ENCODE results near the gene SF3A1.

SF3A1 gene

DNA sequence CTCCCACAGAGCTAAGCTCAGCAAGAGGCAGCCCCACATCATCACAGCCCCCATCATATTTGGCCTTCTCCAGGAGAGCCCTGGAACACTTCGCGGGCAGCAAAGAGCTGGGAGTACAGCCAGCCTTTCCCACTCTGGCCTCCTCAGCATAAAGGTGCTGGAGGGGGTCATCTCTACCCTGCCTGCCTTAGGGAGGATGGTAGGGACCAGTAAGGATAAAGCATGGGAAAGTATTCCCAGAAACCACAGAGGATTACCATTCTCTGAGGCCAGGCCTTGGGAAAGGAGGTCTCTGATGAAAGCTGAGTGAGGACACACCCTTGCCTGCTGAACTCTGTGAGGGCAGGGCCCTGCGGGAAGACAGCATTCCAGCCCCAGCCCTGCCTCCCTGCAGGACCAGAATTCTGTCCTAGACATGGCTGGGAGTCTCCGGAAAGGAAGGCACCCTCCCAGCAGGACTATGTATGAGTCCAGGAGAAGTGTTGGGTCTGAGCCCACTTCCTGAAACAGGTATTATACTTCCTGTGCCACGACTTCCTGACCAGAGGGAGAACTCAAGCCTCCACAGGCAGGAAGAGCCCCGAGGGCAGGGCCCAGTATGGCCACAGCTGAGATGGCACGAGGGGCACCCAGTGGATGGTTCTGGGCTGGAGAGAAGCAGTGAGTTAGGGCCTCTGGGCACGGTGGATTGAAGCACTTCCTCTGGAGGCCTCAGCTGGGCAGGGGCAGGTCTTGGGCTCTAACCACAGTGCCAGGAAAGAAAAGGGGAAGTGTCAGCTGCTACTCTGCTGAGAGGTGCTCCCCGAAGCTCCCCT lies 54.5 kb downstream of the SF3A1 start:
- peak; percentile 73 to 86 for DNase-seq

DNA sequence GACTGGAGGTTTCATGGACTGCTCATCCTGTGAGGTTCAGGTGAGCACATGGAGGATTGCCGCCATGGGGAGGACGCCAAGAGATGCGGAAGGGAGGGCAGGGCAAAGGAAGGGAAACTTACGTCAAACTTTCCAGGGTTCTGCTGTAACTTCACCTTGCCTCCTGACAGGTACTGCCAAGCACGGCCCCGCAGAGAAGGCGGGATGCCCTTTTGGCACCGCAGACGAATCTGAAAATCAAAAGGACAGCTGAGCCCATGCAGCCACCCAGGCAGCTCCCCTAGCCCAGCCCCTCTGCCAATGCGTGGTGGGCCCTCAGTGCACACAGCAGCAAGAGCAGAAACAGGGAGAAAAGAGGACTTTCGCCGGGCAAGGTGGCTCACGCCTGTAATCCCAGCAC lies 57.4 kb downstream of the SF3A1 start:
- DNase-seq: no peak

DNA sequence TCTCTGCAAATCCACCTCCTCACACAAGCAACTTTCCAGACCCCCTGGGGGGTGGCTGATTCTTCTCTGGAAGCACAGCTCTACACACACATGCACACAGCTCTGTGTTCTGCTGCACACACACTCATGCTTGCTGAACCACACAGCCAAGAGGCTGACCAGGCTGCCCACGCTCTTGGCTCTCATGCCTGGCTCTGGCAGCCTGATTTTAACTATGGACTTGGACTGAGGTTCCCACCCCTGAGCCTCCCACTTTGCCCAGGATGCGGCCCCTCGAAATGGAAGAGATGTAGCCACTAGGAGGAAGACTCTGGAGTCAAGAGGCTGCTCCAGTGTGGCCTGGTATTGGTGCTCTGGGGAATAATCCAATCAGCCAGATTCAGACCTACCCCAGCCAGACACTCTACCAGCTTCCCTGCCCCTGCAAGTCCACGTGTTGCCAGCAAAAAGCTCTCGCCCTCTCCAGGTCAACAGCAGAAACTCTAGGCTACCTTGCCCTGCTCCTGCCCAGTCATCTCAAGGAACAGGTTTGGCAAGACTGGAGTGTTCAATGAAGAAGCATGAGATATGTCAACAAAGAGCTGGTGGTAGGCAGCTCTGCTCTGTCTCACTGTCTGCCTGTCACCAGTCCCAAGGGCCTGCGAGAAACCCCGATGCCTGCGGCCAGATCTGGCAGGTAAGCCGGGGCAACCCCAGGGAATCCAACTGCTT lies 58.5 kb downstream of the SF3A1 start:
- no peak for DNase-seq

DNA sequence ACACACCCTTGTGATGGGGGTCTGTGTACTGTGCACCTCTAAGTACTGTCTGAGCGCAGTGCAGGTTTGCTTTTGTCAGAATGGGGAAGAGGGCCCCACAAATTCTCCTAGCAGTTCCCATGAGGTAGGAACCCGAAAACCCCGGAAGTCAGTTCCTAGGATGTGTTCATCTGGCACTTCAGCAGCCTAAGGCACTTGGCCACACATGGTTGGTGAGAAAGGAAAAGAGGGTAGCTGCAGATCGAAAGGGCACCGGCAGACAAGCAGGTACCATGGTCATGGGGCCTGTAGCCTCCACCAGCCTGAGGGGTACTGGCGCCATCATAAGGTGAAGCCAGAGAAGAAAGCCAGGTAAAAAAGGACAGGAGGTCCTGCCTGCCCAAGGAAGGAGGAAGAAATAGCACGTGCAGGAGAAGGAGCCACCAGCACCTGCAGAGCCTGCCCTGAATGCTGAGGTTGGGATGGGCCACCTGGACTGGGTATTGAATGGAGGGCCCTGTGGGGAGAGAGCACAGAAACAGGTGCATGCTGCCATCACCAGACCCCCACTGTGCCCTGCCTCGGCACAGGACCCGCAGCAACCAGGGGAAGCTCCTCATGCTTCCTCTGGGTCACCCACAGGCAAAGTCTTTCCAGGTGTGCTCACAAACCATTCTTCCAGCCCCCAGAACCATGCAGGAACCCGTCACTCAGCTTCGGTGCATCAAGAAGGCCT lies 59.3 kb downstream of the SF3A1 start:
- no peak for DNase-seq

DNA sequence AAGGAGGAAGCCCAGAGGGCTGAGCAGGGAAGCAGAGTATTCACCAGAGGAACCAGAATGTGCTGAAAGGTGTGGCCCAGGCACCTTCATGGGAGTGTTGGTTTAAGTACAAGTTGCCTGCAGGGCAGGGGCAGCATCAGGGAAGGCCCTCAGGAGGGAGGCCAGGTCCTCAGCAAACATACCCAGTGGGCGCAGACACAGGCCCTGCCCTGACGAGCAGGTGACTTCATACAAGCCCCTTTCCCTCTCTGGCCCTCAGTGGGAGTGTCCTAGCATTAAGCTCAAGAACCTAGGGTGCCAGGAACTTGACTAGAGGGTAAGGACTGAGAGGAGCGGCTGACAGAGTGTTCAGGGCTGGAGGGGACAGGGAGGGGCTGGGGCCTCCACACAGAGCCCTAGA lies 59.9 kb downstream of the SF3A1 start:
- no peak for DNase-seq

DNA sequence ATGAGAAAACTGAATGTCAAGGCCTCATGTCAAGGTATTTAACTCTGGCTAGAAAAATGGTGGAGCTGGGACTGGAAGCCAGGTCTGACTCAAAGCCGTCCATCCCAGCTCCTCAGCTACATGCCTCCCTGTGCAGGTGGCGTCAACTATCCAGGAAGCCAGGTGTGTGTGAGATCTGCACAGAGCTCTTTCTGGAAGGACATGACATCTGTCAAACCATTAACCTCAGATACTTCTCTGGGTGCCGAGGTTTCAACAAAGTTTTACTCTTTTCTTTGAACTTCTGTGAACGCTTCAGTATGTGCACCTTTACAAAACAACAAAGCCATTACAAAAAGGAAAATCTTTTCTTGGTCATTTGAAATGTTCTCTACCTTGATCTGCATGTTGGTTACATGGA lies 60.4 kb downstream of the SF3A1 start:
- no peak for DNase-seq

DNA sequence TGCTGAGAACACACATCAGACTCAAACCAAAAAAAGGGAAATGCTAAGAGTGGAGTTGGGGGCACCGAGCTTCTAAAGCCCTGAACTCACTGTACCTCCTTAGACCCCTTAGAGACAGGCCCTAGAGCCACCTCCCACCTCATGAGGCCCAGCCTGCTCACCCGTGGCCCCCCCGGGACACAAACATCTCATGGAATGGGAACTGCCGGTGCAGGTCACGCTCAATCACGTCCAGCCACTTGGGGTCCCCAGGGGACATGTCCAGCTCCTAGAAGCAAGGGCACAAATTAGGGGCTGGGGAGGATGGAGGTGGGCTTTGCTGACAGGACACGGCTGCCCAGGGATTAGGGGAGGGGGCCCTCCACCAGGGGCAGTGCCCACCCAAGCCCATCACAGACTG lies 61.1 kb downstream of the SF3A1 start:
- DNase-seq: no peak

DNA sequence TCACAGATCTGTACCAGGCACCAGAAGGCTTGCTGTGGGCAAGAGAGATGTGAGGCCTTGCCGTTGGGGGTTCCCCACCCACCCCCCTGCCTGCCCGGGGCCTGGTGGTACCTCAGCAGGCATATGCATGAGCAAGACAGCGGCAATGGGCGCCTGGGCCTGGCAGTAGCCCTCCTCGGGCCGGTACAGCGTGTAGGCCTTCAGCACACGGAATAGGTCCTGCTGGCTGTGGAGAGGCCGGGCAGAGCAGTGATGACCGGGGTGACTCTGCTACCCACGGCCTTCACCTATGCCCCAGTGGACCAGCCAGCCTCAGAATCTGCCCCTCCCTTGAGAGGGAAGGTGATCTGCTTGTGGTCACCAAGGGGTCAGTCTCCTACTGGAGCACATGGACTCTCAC lies 61.9 kb downstream of the SF3A1 start:
- DNase-seq: no peak

DNA sequence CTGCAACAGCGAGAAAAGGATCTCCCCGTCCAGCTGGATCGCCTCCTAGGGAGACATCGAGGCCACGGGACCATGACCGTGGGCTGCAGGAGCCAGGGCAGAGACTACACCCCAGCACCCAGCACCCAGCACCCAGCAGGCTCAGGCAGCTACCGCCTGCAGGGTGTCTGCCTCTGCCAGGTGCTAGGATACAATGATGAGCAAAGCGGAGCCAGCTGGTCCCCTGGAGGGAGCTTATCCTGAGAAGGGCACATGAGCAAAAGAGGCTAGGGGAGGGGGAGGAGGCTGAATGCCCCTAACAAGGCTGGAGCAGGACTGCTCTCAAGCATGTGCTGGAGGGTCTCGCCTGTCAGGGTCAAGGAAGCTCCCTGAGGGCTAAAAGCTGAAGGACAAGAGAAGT lies 62.6 kb downstream of the SF3A1 start:
- DNase-seq: no peak

DNA sequence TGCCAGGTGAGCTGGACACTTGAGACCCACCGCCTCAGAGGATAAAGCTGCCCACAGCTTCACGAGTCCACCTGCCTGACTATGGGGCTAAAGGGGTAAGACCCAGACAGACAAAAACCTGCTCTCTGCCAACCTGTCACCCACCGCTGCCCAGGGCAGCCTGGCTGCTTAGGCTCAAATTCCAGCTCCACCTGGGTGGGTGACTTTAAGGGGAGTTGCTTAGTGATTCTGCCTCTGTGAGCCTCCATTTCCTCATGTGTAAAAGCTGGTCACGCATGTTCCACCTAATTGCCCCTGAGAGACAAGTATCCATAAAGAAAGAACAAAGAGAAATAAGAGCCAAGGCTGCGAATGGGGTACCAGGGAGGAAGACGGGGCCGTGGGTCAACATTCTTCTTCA lies 63.7 kb downstream of the SF3A1 start:
- DNase-seq: no peak

DNA sequence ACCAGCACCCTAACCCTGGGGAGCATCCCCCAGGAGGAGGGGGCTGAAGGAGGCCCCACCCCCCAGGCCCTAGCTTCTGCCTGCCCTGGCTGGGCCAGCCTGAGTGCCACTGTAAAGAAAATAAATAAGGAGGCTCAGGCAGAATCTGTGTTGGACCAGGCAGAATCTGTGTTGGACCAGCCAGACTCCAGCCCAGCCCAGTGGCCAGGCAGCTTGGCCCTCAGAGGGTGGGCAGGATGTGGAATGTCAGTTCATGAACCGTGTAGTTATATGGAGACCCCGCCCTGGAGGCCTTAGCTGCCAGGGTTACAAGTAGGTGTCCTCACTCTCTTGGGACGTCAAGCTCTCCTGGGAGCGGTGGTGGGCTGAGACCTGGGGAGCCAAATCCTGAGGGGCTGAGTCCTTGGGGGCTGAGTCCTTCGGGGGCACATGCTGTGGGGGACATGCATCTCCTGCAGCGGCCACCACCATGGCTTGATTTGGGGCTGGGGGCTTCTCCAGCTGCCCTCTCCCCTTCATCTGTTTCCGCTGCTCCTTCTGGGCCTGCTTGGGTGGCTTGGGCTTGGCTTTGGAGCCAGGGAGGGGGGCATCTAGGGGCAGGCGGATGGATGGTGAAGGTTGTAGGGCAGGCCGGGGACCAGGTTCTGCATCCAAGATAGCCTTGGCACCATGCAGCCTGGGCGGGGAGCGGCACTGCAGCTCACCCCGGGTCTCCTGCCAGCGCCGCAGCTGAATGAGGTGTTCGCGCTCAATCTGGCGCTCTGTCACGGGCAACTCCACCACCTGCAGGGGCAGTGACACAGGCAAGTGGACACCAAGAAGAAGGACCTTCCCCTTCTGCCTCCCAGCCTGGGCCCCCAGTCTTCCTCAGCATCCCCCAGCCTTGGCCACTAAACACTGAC lies 64.4 kb downstream of the SF3A1 start:
- no peak for DNase-seq

DNA sequence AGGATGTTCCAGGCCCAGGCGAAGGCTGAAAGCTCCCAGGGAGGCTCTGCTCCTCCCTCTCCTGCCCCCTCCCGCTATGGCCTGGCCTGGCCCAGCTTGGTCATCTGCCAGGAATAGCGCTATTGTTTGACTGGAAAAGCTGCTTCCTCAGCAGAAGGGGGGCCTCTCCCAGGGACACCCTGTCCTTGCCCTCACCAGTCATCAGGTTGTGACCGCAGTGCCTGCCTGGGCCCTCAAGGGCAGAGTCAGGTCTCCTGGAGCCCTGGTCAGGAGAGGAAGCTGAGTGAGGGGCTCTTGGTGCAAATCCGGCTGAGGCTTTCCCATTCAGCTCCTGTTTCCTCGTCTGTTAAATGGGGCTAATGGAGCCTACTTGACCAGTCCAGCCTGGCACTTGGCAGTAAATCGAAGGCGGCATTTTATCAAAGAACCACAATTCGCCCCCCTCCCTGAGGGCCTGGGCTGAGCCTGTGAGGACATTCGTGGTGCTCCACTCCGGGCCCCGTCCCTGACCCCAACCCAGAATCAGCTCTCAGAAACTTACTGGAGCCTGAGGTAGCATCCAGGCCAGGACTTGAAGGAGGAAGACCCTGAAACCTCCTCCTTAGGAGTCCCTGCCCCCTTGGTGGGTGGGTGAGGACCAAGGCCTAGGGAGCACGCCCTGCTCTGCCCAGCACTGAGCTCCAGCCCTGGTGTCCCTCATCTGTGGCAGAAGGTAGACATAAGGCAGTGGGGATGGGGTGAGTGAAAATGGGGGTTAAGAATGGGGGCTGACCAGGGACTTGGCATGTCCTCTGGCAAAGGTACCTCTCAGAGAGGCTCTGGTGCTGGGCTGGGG lies 65.4 kb downstream of the SF3A1 start:
- no peak for DNase-seq

DNA sequence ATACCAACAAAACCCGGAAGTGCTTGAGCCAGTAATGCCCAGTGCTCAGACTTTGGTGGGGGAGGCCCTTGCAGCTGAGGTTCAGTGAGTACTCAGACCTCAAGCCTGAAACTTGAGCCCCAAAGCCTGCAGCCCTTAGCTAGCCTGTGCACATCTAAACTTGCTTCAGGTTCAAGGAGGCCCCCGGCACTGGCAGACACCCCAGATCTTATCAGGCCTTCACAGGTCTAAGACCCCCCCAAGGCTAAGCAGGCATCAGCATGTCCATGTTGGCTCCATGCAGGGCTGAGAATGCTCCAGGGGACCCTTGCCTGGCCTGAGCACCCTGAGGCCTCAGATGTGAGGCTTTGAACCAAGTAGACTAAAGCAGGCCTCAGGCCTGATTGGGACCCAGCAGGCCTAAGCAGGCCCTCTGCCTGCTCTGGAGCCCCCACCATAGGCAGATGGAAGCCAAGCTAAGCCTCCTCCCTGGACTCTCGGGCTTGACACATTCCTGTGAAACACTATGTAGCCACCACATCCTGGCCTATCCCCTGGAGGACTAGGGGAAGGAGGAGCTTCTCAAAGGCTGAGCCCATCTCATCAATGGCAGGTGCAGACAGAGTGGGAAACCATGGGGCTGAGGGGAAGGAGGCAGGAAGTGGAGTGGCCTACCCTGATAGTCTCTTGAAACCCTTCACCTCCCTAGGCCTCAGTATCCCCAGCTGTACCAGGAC lies 66.2 kb downstream of the SF3A1 start:
- no peak for DNase-seq

DNA sequence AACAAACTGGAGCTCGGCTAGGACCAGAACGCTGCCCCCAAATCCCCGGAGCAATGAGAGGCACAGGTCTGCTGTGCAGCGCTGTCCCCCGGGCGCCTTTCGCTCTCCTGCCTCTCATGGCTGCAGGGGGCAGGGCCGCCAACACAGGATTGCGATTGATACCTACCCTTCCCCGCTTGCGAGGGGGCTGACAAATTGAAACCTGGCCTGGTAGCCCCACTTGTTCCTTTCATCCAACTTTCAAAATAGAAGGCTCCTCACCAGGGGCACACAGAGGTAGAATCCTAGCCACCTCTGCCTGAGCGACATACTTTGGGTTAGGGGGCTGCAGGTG lies 66.7 kb downstream of the SF3A1 start:
- DNase-seq: no peak

DNA sequence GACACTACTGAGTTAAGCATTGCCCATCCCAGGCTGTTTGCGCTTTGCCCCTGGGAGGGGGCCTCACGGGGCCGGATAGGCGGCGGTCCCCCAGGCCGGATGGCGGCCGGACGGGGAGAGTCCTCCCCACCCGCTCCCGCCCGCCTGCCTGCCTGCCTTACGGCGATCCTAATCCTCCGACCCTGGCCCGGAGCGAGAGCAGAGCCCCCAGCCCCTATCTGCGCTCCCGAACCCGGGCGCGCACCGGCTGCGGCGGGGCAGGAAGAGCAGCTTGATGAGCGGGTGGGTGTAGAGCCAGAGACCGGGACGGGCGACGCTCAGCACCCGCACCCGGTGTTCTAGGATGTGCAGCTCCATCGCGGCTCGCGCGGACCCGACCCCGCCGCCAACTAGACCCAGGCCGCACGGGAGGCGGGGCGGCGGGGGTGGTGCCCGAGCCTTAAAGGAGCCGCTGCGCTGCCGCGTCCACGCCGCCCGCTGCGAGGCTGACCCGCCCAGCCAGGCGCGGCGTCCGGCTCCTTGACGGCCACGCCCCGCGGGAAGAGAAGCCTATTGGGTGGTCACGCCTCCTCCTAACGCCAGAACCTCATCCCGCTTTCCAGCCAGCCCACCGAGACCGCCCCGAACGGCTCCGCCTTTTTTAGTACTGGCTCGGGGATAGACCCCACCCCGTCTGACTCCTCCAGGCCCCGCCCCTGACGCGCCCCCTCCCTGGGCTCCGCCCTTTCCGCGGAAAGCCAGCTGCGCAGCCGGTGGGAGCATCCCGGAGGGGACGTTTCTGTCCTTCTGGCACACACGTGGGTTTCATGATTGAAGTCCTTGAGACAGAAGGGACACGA lies 67.3 kb downstream of the SF3A1 start, which contains the start of gene CASTOR1:
Gene CASTOR1, minus strand, starts transcription at position 365 of the 839 bp plus-strand sequence. Its CDS starts 8 bp downstream, at position 357.
- peak; percentile 96 for DNase-seq

DNA sequence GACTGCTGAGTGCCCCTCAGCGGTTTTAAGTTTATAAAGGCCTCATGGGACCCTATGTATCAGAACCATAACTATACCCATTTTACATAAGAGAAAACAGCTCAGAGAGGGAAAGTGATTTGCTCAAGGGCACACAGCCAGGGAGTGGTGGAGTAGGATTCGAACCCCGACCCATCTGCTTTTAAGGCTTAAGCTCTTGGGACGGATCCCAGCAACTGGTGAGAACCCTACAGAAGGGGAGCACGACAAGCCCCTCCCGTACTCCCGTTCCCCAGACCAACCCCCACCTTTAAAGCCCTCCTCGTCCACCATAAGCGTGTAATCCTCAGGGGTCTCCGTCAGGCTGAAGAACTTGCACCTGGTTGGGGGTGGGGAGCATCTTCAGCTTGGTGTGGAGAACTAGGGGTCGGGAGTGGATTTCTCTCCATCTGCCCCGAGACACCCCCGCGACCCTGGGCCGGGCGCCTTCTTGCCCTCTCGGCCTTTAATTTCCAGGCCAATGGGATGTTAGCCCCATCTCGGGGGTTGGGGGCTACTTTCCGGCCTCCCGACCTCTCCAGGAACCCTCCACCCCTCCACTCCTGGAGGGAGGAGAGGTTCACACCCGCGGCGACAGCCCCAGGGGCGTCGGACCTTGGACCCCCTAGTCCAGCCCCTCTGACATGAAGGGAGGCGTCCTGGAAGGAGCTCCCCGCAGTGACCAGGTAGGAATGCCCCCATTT lies 68.1 kb downstream of the SF3A1 start:
- no peak for DNase-seq

DNA sequence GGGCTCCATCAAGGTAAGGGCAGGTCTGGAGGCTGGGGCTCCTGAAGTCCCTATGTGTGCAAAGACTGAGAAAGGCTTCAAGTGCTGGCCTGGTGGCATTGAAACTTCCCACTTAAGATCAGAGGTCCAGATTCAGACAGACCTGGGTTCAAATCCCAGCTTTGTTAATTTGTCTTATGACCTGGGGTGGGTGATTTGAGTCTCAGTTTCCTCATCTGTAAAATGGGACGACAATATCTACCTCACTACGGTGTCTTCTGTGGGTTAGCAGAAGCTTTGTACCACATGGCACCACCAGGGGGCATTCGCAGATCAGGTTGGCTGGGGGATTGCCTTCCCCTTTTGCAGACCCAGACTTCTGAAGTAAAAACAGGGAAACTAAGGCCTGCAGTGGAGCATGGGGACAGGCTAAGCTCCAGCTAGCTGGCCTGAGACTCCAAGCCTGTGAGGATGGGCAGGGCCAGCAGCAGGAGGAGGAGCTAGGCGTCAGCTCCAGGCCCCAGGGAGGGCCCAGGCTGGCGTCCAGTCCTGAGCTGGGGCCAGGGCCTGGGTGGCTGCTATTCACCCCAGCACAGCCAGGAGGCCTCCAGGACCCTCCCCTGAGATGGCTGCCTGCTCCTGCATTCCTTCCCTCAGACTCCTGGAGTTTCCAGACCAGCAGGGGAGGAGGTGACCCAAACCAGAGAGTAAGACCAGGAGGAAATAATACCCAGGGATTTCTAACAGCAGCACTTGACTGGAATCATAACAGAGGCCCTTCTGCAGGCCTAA lies 68.9 kb downstream of the SF3A1 start:
- DNase-seq: peak; percentile 75 to 91

DNA sequence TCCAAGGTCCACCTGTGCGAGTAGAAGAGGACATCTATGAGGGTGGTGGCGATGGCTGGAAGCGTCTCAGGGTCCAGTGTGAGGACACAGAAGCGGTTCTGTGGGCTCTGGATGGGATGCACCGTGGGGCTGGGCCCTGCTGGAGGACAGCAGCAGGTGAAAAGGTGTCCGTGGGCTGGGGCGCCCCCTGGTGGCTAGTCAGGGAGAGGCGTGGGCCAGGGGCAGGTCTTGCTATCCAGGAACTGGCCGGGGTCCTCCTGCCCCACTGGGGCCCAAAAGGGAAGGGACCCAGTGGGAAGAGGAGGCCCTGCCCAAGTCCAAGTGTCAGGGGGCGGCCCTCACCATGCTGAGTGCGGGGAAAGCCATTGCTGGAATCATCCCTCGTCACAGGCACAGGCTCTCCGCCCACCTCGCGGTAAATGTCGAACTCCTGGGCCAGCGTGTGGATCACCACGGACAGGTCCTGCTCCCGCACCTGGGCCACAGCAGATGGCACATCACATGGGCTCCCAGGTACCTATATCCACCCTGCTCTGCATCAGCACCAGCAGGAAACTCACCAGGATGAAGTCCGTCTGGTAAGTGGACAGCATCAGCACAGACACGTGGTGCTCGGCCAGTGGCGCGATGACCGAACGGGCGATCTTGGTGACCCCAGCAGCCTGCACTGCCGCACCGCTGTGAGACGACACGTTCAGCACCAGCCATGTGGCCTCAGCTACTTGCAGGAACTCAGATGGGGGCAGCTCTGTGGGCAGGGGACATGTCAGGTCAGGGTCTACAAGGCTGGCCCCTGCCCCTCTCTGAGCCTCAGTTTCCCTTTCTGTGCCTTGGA lies 69.7 kb downstream of the SF3A1 start:
- DNase-seq: peak; percentile 35 to 76

All from inflammatory macrophage treated with lipopolysaccharide for 1 hour (primary cell).